ENCODE data around the gene EEF1AKMT1.
A peak's percentile ranks its signal among the peaks of the same experiment; 100 is the strongest.

The EEF1AKMT1 gene

GRCh38 chr13:20773194-20774080 lies at the start of gene EEF1AKMT1:
Gene EEF1AKMT1, minus strand, starts transcription at chr13:20773961. Its CDS starts 16,363 bp downstream, at chr13:20757598.
- DNase-seq (ENCODE audit: low read depth, low spot score), result peak; percentile 20

DNA sequence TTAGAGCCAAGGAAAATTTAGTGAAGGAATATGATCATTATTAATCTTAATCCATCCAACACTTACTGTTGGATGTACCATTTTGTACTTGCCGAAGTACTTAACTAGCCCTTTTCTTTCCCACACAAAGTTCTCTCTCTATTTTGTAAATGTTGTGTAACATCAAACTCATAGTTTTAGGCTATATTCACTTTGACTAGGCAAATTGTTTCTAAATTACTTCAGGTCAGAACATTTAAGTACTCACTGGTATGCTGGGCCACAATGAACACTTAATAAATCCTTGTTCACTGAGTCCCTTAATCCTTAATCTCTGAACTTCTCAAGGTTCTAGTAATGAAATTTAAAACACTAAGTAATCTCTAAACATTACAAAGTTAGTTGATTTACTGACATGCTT lies 49.3 kb upstream of the EEF1AKMT1 start:
- DNase-seq (ENCODE audit: low read depth, low spot score), result no peak

DNA sequence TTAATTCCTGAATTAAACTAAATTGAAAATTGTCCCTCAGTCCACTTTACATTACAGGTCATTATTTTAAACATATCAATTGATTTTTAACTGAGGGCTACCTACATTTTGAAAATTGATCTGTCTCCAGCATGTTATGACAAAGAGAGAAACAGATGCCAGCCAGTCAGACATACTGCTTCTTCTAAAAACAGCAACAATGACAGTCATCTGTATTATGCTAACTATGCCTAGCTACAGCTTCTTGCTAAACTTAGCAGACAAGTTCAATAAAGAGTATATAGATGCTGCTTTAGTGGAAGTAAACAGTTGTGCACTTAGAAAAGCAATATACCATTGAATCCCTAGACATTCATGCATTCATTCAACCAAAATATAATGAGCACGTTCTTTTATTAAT lies 48.6 kb upstream of the EEF1AKMT1 start:
- no peak for DNase-seq (ENCODE audit: low read depth, low spot score)

- DNase-seq (ENCODE audit: low read depth, low spot score), result no peak
These were observed 46.0 kb upstream of the EEF1AKMT1 start for GRCh38 chr13:20819715-20820114.

- no peak for DNase-seq (ENCODE audit: low read depth, low spot score)
These were observed 41.7 kb upstream of the EEF1AKMT1 start for GRCh38 chr13:20815464-20815863.

DNA sequence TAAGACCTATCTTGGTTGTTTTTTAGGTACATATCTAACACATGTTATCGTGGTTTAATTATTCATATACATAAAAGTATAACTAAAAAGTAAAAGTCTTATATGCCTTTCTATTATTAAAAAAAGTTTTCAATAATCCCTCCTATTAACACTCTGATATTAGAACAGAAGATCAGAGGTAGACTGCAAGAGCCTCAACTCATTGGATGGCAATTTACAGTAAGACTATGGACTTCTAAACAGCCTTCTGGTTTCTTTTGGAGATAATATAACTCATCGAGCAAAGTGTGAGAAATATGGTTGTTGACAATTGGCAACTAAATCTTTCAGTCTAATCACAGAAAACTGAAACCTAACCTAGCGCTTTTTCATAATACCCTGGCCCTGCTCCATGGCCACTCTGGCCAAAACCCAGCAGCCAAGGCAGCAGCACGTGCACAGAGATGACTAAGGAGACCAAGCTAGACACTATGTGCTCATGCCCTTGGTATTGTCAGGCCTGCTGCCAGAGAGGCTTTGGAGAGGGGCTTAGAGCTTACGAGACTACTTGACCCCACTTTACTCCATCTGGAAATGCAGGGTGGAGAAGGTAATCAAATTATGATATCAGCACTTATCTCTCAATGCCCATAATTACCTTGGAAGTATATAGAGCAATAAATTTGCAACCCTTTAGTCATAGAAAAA lies 40.6 kb upstream of the EEF1AKMT1 start:
- no peak for DNase-seq (ENCODE audit: low read depth, low spot score)

DNA sequence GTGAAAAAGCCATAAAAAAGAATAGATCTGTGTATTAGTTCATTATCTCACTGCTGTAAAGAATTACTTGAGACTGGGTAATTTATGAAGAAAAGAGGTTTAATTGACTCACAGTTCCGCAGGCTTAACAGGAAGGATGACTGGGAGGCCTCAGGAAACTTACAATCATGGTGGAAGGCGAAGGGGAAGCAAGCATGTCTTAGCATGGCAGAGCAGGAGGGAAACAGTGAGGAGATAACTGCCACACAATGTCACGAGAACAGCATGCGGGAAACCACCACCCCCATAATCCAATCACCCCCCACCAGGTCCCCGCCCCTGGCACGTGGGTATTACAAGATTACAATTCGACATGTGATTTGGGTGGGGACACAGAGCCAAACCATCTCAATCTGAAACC lies 39.1 kb upstream of the EEF1AKMT1 start:
- DNase-seq (ENCODE audit: low read depth, low spot score), result no peak

- no peak for DNase-seq (ENCODE audit: low read depth, low spot score)
These were observed 37.0 kb upstream of the EEF1AKMT1 start for GRCh38 chr13:20810808-20811207.

DNA sequence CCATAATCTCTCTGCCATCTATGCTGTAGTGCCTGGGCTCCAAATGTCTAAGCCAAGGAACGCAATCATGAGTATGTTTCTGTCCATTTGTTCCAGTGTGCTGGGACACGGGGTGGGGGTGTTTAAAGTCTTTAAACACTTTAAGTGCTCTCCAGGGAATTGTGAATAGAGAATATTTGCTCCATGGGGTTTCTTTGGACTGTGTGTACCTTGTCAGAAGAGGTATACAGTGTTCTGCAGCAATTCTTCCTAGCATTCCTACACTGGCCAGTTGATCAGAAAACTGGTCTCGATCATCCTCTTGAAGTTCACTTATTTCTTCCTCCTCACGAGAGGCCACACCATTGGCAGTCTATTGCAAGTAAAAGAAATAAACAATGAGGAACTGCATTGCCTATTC lies 35.1 kb upstream of the EEF1AKMT1 start:
- no peak for DNase-seq (ENCODE audit: low read depth, low spot score)

DNA sequence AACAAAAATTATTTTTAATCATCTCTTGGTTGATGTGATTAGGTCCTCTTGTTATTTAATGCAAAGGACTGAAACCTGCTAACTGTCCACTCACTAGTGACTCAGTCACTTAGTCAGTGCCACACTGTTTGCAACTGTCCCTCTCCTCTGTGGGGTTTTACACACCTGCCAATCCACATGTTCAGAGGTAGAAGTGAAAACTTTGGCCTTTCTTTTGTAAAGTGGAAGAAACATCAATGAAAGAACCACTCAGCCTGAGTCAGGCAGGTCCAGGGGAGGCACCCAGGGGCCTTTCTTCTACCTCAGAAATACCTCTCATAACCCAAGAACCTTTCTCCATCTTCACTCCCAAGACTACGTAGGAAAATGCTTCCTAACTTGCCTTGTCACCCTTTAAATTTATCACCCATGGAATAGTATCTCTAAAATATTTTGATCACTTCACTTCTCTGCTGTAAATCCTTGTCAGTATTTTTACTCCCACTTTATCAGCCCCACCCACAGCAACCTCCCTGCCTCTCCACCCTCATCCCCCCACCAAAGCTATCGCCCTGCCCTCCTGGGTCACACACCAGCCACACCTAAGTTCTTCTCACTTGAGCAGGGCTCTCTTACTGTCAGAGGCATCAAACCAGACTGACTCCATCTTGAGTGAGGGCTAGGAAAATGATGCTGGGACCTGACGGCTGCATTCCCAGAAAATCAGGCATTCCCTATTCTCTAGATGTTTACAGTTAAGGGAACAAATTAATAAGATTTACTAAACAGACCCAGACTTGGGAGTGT lies 29.6 kb upstream of the EEF1AKMT1 start:
- no peak for DNase-seq (ENCODE audit: low read depth, low spot score)

- no peak for DNase-seq (ENCODE audit: low read depth, low spot score)
These were observed 27.9 kb upstream of the EEF1AKMT1 start for GRCh38 chr13:20801707-20802106.

DNA sequence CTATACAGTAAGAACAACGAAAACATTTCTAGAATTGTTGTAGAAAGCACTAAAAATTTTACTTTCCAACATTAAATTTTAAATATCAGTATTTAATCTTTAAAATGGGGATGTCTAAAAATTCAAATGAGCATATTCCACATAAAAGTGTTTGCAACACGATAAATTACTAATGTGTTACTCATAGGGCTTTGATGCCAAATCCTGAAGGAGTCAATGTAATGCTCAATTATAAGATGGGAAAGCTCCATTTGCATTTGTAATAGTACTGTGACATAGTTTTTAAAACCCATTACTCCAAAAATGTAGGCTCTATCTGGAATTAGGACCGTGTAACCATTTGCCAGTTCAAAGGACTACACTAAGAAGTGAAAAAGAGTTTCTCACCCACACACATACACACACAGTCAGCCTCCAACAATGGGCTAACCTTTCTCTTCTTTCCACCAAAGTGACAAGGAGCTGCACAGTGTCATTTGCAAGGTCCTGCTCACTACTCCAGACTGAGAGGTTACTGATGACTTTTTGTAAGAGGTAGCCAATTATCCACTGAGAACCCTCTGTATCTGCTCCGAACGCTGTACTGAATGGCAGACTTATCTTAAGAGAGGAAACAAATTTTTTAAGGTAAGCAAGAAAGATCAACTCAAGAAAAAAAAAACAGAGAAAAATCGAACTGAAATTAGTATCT lies 26.1 kb upstream of the EEF1AKMT1 start:
- no peak for DNase-seq (ENCODE audit: low read depth, low spot score)

- no peak for DNase-seq (ENCODE audit: low read depth, low spot score)
These were observed 24.3 kb upstream of the EEF1AKMT1 start for GRCh38 chr13:20798027-20798426.

- no peak for DNase-seq (ENCODE audit: low read depth, low spot score)
These were observed 23.2 kb upstream of the EEF1AKMT1 start for GRCh38 chr13:20796791-20797508.

GRCh38 chr13:20789665-20790064 lies 15.9 kb upstream of the EEF1AKMT1 start:
- DNase-seq (ENCODE audit: low read depth, low spot score), result no peak

GRCh38 chr13:20788312-20788711 lies 14.6 kb upstream of the EEF1AKMT1 start:
- DNase-seq (ENCODE audit: low read depth, low spot score), result no peak

DNA sequence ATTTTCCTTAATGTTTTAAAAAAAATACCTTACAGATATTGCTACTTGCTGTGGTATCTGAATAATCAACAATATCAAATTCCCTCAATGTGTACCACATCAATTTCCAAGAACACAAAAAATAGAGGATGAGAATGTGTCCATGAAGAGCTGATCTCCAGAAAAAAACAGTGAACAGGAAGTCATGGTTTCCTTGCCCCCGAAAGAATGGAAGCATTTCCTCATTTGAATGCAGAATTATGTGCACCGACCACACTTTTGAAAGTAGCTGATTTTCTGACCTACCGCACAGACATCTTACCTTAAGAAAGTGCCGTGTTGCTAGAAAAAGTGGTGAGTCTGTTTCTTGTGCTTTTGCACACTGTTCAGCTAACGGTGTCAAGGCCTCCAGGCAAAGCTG lies 13.4 kb upstream of the EEF1AKMT1 start:
- no peak for DNase-seq (ENCODE audit: low read depth, low spot score)

GRCh38 chr13:20782116-20782708 lies 8.5 kb upstream of the EEF1AKMT1 start:
- DNase-seq (ENCODE audit: low read depth, low spot score), result no peak

GRCh38 chr13:20780317-20780716 lies 6.6 kb upstream of the EEF1AKMT1 start:
- DNase-seq (ENCODE audit: low read depth, low spot score), result no peak

GRCh38 chr13:20779405-20779804 lies 5.6 kb upstream of the EEF1AKMT1 start:
- DNase-seq (ENCODE audit: low read depth, low spot score), result no peak

GRCh38 chr13:20778311-20778710 lies 4.5 kb upstream of the EEF1AKMT1 start:
- no peak for DNase-seq (ENCODE audit: low read depth, low spot score)
